DOHH2 (cell line): ENCODE results near the gene RILPL1.

ENCODE experiments used
- EZH2phosphoT487 ChIP-seq: fragments of 200-600 bp; sonication (generic); IDR thresholded peaks from 2 replicates; pipeline ENCODE4 v1.6.1; 2017; ENCODE audit warnings: borderline replicate concordance, mild to moderate bottlenecking, antibody characterized with exemption, low read length, moderate library complexity, mixed read lengths
- TF ChIP-seq, protein P1 (sequence below): fragments of 200-600 bp; sonication (generic); IDR thresholded peaks from one replicate; pipeline ENCODE4 v1.5.1; 2014; ENCODE audit warnings: antibody characterized with exemption, mild to moderate bottlenecking, low read depth, low read length; ENCODE audit not compliant: poor library complexity, severe bottlenecking

DNA sequence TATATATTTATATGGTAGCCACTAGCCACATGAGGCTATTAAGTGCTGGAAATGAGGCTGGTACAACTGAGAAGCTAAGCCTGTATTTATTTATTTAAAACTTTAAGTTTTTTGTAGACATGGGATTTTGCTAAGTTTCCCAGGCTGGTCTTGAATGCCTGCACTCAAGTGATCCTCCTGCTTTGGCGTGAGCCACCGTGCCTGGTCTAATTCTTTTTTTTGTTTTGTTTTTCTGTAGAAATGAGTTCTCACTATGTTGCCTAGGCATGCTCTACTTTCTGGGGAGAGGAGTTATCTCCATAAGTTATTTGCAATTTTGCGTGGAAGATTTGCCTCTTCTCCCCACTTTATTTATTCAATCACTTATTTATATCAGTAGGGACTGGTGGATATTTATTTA lies 80.4 kb downstream of the RILPL1 start:
- TF ChIP-seq, protein P1, sequence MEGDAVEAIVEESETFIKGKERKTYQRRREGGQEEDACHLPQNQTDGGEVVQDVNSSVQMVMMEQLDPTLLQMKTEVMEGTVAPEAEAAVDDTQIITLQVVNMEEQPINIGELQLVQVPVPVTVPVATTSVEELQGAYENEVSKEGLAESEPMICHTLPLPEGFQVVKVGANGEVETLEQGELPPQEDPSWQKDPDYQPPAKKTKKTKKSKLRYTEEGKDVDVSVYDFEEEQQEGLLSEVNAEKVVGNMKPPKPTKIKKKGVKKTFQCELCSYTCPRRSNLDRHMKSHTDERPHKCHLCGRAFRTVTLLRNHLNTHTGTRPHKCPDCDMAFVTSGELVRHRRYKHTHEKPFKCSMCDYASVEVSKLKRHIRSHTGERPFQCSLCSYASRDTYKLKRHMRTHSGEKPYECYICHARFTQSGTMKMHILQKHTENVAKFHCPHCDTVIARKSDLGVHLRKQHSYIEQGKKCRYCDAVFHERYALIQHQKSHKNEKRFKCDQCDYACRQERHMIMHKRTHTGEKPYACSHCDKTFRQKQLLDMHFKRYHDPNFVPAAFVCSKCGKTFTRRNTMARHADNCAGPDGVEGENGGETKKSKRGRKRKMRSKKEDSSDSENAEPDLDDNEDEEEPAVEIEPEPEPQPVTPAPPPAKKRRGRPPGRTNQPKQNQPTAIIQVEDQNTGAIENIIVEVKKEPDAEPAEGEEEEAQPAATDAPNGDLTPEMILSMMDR, result no peak
- TF ChIP-seq EZH2phosphoT487, result no peak
